ENCODE measurements around the gene ZGPAT. TPM values are rescaled to one million over a fixed set of nuclear protein-coding genes. Genes with fewer than 3 reads are reported as not detected.

Gene ZGPAT
- total and polyA plus RNA-seq, 2 of the 4 experiments (the other 2 are of a cell fraction): 13.4 to 20.2 TPM

DNA sequence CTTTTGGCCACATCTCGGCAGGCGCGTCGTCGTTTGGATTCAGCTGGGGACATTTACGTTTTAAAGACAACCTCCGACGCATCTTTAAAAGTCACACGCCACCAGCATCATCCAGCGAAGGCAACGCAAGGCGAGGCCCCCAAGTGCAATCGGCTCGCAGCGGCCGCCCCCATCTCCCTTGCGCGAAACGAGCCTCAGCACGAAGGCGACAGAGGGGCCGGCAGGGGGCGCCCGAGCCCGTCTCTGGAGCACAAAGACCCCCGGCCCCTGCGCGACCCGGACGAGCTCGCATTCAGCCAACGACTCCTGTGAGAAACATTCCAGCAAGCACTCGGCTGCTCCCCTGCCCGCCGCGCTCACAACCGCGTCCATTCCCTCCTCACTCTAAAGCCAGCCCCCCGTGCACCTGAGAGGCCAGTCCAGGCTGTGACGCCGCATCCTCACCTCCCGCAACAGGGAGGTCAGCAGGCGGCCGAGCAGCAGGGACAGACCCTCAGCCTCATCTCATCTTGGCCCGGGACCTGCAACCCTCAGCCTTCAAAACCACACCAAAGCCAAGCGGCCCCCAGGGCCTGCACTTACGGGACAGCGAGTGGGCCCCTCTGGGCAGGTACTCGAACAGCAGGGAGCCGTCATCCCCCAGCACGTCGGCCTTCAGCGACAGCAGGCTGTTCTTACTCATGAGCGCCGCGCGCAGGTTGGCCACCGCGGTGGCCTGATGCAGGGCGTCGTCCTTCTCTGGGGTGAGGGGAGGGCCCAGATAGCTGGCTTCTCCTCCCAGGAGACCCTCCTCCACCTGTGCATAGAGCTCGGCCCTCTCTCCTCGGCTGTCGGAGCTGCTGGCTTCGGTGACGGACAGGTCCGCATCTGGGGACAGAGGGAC lies 67.5 kb downstream of the ZGPAT start:
- Histone ChIP-seq H3K9me3 (ENCODE audit: control insufficient read depth, insufficient read depth, low read length) (no peaks in the 10 kb centered on the region), H2BK15ac (ENCODE audit: low read depth, low read length) (no peak overlapping the region), H3K4me1 (ENCODE audit: control insufficient read depth, insufficient read depth, low read length) (peaks cover 8% of the 10 kb centered on the region), H3K9me1 (ENCODE audit: insufficient read depth, low read length) (no peaks in the 10 kb centered on the region; the same call in 1 of the 2 replicates), H2AK5ac (ENCODE audit: low read depth, low read length) (no peak overlapping the region), H4K8ac (ENCODE audit: low read depth in 2 of 2, low read length in 2 of 2) (peak overlapping the region; percentile 27 to 89; a peak in 2 of 4 replicates), H3K4me3 (ENCODE audit: insufficient read depth, low read depth, low read length) (peak overlapping the region; percentile 18; the same call in 1 of the 2 replicates), H2BK20ac (ENCODE audit: low read depth, low read length) (no peak overlapping the region), H3K9ac (ENCODE audit: low read depth, low read length) (no peak overlapping the region), H3K36me3 (ENCODE audit: control insufficient read depth, insufficient read depth, low read length) (peaks cover 6% of the 10 kb centered on the region; the same call in 1 of the 2 replicates), H4K5ac (ENCODE audit: low read depth, low read length) (no peak overlapping the region), H3K79me1 (ENCODE audit: low read depth in 1 of 2, low read length in 2 of 2) (peaks cover 16 to 56% of the 10 kb centered on the region in 2 experiments), H3K4me2 (ENCODE audit: low read depth, low read length) (peak overlapping the region; percentile 58; the same call in 1 of the 2 replicates), H3K4ac (ENCODE audit: low read depth, low read length) (no peak overlapping the region), H3K56ac (ENCODE audit: extremely low read depth, insufficient read depth, low read length) (no peak overlapping the region), H4K20me1 (ENCODE audit: insufficient read depth, low read length) (peaks cover 21% of the 10 kb centered on the region), H2AK9ac (replicated peaks; ENCODE audit: low read depth, low read length, poor library complexity) (peak overlapping the region; percentile 68), H2AFZ (replicated peaks; ENCODE audit: low read length, poor library complexity) (peak overlapping the region; percentile 78), H4K91ac (ENCODE audit: insufficient read depth, low read depth, low read length) (no peak overlapping the region), H2BK5ac (ENCODE audit: low read depth, low read length, poor library complexity, severe bottlenecking) (no peak overlapping the region), H3K14ac (replicated peaks; ENCODE audit: low read depth, low read length) (peak overlapping the region; percentile 81; the same call in 1 of the 2 replicates), H3K23ac (ENCODE audit: low read depth, low read length) (no peak overlapping the region), H3K18ac (ENCODE audit: low read depth, low read length) (no peak overlapping the region), H3K27ac (ENCODE audit: insufficient read depth, low read length) (no peak overlapping the region), H2BK120ac (ENCODE audit: low read depth, low read length) (no peak overlapping the region), H3K27me3 (ENCODE audit: control insufficient read depth, insufficient read depth, low read length) (no peaks in the 10 kb centered on the region)
- WGBS, 2 experiments (ENCODE audit: extremely low coverage in 2 of 2, insufficient read length in 1 of 2): 22% methylated on average over 34 of the region's 67 CpGs; no CpG with 5 or more reads in 1 of the 2 experiments
- intact Hi-C loops (cut with micrococcal nuclease) (loop anchor here (1.0 to 5.0 kb wide), 2 partner anchors 89 to 197 kb away; no protein-coding TSS in a partner anchor), dilution Hi-C loops (cut with HindIII; ENCODE audit: low sequenced_read_pairs, unreplicated experiment) (no loop called here), in situ Hi-C loops (cut with MboI; ENCODE audit: low sequenced_read_pairs) (no loop called here)
- ChIA-PET POLR2A (ENCODE audit: unreplicated experiment) (no interaction called here), CTCF (interaction anchor here (0.7 to 1.3 kb wide), 2 partner anchors 8 to 83 kb away, joined by 3 to 4 read pairs; no protein-coding TSS in a partner anchor)
- ATAC-seq (ENCODE audit: low read depth) (peak; percentile 71), DNase-seq (peak; percentile 19)
- BruUV-seq (replicated peaks): no TSS peak
- TF ChIP-seq, protein P1, sequence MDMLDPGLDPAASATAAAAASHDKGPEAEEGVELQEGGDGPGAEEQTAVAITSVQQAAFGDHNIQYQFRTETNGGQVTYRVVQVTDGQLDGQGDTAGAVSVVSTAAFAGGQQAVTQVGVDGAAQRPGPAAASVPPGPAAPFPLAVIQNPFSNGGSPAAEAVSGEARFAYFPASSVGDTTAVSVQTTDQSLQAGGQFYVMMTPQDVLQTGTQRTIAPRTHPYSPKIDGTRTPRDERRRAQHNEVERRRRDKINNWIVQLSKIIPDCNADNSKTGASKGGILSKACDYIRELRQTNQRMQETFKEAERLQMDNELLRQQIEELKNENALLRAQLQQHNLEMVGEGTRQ (IDR thresholded peaks at IDR 0.05; ENCODE audit: low read depth, low read length): no peak
- peak; percentile 61 for TF ChIP-seq RAD21 (IDR thresholded peaks at IDR 0.05; ENCODE audit: low read length)
- TF ChIP-seq, protein P2, sequence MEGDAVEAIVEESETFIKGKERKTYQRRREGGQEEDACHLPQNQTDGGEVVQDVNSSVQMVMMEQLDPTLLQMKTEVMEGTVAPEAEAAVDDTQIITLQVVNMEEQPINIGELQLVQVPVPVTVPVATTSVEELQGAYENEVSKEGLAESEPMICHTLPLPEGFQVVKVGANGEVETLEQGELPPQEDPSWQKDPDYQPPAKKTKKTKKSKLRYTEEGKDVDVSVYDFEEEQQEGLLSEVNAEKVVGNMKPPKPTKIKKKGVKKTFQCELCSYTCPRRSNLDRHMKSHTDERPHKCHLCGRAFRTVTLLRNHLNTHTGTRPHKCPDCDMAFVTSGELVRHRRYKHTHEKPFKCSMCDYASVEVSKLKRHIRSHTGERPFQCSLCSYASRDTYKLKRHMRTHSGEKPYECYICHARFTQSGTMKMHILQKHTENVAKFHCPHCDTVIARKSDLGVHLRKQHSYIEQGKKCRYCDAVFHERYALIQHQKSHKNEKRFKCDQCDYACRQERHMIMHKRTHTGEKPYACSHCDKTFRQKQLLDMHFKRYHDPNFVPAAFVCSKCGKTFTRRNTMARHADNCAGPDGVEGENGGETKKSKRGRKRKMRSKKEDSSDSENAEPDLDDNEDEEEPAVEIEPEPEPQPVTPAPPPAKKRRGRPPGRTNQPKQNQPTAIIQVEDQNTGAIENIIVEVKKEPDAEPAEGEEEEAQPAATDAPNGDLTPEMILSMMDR (conservative IDR thresholded peaks at IDR 0.05; ENCODE audit: low read depth, low read length): peak; percentile 67
- TF ChIP-seq FOS (IDR thresholded peaks at IDR 0.05; ENCODE audit: low read depth, low read length): no peak
- no peak for TF ChIP-seq BHLHE40 (IDR thresholded peaks at IDR 0.05; ENCODE audit: low read depth, low read length)
- TF ChIP-seq MAFK (IDR thresholded peaks at IDR 0.05; ENCODE audit: low read depth, low read length): no peak
- peak; percentile 44 for TF ChIP-seq SMC3 (IDR thresholded peaks at IDR 0.05; ENCODE audit: low read depth, low read length)

Measured in IMR-90 (cell line).